HG02970 (cell line): Measurements from ENCODE around the gene TGFB1.

Experiments
- ATAC-seq: cut with Tn5 transposase; IDR thresholded peaks from one replicate; pipeline ENCODE4 v1.9.1; 2021; ENCODE audit warnings: mild to moderate bottlenecking, moderate library complexity, moderate number of reproducible peaks; ENCODE audit not compliant: unreplicated experiment, low FRiP score

The TGFB1 gene

GRCh38 chr19:41323023-41323422 is 30.7 kb downstream of the TGFB1 start:
- no peak for ATAC-seq

DNA sequence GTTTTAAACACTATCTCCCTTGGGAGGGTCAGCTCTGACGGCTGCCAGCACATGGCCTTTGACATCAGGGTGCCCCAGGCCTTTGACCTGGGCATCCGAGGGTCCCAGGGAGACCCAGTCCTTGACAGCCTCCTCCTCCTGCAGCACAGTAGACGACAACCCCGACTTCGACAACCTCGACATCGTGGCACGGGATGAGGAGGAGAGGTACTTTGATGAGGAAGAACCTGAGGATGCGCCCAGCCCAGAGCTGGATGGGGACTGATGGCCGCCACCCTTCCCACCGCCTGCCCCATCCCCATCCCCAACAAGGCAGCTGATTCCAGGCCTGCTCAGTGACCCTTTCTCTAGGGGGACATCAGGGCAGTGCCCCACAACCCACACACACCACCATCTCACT is 31.3 kb downstream of the TGFB1 start:
- ATAC-seq: no peak

- ATAC-seq: no peak
Observed at GRCh38 chr19:41321600-41322270, 32.0 kb downstream of the TGFB1 start.

GRCh38 chr19:41321204-41321599 is 32.5 kb downstream of the TGFB1 start:
- ATAC-seq: no peak

- no peak for ATAC-seq
Observed at GRCh38 chr19:41320568-41320967, 33.2 kb downstream of the TGFB1 start.

GRCh38 chr19:41320185-41320518 is 33.6 kb downstream of the TGFB1 start:
- ATAC-seq: no peak

DNA sequence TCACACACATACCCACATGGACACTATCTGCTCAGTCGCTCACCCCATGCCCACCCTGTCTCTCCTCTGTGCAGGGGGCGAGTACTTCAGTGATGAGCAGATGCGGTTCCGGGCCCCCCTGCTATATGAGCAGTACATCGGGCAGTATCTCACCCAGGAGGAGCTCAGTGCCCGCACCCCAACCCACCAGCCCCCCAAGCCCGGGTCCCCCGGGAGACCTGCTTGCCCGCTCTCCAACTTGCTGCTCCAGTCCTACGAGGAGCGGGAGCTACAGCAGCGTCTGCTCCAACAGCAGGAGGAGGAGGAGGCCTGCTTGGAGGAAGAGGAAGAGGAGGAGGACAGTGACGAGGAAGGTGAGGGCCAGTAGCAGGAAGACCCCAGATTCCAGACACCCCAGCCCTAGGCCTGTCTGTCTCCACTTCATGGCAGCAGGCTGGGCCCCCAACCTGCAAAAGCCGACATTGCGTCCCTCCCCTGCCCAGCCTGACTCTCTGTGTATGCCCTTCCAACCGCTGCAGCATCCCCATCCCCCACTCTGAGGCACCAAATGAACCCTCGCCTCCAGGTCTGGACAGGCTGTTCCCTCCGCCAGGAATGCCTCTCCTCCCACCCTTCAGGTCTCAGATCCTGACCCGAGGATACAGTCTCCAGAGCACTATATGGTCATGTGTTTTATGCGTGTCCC is 34.1 kb downstream of the TGFB1 start:
- ATAC-seq: no peak

GRCh38 chr19:41318696-41319499 is 34.8 kb downstream of the TGFB1 start:
- ATAC-seq: no peak

DNA sequence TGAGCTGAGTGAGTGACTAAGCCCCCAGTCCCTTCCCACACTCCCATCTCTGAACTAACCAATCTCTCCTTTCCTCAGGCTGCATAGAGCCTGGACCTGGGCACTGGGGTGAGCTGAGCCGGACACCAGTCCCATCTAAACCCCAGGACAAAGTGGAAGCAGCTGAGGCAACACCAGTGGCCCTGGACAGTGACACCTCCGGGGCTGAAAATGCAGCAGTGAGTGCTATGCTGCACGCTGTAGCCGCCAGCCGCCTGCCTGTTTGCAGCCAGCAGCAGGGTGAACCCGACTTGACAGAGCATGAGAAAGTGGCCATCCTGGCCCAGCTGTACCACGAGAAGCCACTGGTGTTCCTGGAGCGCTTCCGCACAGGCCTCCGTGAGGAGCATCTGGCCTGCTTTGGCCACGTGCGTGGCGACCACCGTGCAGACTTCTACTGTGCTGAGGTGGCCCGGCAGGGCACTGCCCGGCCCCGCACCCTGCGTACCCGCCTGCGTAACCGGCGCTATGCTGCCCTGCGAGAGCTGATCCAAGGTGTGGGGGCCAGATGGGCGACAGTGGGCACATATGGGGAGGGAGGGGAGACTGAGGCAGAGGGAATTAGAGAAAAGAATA is 37.3 kb downstream of the TGFB1 start:
- ATAC-seq: no peak

DNA sequence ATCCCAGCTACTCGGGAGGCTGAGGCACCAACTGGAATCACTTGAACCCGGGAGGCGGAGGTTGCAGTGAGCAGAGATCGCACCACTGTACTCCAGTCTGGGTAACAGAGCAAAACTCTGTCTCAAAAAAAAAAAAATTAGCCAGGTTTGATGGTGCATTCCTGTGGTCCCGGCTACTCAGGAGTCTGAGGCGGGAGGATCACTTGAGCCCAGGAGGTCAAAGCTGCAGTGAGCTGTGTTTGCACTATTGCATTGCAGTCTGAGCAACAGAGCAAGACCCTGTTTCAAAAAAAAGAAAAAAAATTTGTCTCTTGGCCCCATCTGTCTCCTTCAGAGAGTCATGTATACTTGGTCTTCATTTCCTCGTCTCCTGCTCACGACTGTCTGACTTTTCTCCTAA is 42.1 kb downstream of the TGFB1 start:
- no peak for ATAC-seq

DNA sequence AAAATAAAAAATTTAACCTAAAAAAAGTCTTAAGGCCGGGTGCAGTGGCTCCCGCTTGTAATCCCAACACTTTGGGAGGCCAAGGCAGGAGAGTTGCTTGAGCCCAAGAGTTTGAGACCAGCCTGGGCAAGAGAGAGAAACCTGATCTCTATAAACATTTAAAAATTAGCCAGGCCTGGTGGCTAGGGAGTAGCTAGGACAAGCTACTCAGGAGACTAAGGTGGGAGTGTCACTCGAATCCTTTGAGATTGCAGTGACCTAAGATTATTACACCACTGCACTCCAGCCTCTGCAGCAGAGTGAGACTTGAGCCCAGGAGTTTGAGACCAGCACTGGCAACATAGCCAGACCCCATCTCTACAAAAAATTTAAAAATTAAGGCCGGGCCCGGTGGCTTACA is 42.6 kb downstream of the TGFB1 start:
- ATAC-seq: no peak

GRCh38 chr19:41310033-41310831 is 43.5 kb downstream of the TGFB1 start, which contains the start of gene CCDC97:
TSS of gene CCDC97 (plus strand) at chr19:41310172. CDS start at chr19:41310311, 139 bp downstream.
- ATAC-seq: peak; percentile 79

DNA sequence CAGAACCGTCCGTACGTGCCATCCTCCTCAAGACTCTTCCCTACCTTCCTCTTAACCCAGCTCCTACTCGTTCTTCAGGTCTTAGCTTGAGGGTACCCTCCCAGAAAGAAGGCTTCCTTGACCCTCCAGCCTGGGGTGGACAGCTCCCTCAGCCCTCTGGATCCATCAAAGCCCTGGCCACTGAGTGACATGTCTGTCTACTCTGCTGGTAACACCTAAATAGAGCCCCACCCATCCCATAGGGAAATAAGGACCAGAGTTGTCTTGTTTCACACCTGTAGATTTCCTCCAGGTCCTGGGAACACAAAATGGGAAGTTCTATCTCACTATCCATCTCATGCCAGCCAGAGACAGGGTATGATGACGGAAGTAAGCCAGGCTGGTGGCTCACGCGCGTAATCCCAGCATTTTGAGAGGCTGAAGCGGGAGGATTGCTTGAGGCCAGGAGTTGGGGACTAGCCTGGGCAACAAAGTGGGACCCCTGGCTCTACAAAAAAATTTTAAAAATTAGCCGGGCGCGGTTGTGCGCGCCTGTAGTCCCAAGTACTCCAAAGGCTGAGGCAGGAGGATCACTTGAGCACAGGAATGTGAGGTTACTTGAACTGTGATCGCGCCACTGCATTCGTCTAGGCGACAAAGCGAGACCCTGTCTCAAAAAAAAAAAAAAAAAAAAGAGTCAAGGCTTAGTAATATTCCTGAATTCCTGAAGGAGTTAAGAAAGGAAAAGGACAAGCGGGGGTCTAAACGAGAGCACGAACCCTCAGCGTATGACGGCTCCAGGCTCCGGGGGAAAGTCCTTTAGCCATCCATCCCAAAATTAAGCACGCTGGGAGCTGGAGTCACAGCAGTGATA is 44.3 kb downstream of the TGFB1 start:
- peak; percentile 11 for ATAC-seq

DNA sequence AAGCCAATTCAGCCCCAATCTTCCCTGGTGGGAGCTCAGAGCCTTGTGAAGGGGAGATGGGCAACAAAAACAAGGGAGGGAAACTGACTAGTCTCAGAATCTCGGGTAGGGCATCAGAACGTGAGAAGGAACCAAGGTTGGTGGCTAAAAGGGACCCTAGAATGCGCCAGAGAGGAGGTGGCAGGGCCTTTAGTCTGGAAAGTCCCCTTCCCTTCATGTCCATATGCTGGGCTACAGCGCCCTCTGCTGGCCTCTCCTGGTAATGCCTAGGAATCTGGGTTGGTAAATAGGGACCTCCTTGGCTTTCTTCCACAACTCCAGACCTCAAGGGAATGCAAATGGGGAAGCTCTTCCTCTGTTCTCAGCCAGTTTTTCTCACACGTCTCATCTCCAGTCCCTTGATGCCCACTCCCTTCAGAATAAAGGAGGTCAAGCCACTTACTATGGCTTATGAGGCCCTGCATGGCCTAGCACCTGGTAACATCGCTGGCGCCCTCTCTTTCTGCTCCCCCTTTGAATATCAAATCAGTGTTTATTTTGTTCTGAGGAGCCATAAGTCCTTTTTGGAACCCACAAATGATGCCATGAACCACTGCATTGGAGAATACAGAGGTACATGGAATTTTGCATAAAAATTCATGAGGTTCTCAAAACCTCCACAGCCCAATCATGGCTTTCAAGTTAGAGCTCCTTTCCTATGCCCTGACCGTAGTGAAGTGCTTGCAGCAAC is 45.1 kb downstream of the TGFB1 start:
- ATAC-seq: no peak

- ATAC-seq: no peak
Observed at GRCh38 chr19:41307954-41308449, 45.7 kb downstream of the TGFB1 start.

GRCh38 chr19:41307090-41307875 is 46.4 kb downstream of the TGFB1 start:
- ATAC-seq: no peak

- no peak for ATAC-seq
Observed at GRCh38 chr19:41305927-41306793, 47.6 kb downstream of the TGFB1 start.
